AG04450 (cell line): Measurements from ENCODE around the gene DPEP1. TPM values are rescaled to one million over a fixed set of nuclear protein-coding genes. Genes with fewer than 3 reads are reported as not detected.

ENCODE experiments used
- CTCF ChIA-PET: fragments of 300-600, 350-600 bp; formaldehyde crosslinking; extraction: SDS; loops from one replicate; lab custom pipeline; 2022; ENCODE audit warnings: antibody characterized with exemption, inconsistent platforms; lab: Charles Lee
- POLR2A ChIA-PET: fragments of 350-600 bp; formaldehyde crosslinking; extraction: SDS; loops from one replicate; lab custom pipeline; 2021; ENCODE audit warnings: antibody characterized with exemption, inconsistent platforms; lab: Yijun Ruan, JAX
- DNase-seq: peaks from one replicate; pipeline ENCODE4 v3.0.0-alpha.2; 2011; ENCODE audit warnings: low read depth, low spot score
- H3K27ac ChIP-seq: one replicate; pipeline ENCODE4 v1.5.1; 2012; ENCODE audit warnings: low read depth, low read length, control low read depth
- H3K27me3 ChIP-seq: one replicate; pipeline ENCODE4 v1.6.0; 2012; ENCODE audit warnings: low read length; ENCODE audit not compliant: control insufficient read depth, insufficient read depth
- H3K4me3 ChIP-seq: 2 replicates; pipeline ENCODE4 v1.5.1; 2011; ENCODE audit warnings: mild to moderate bottlenecking, low read depth, low read length, control low read depth
- H3K9me3 ChIP-seq: 2 replicates; pipeline ENCODE4 v1.5.1; 2012; ENCODE audit warnings: low read length; ENCODE audit not compliant: control insufficient read depth, insufficient read depth
- CTCF ChIP-seq: IDR thresholded peaks from 2 replicates; pipeline ENCODE4 v1.5.1; 2011; ENCODE audit warnings: low read depth, low read length, control low read depth, inconsistent platforms
- polyA plus RNA-seq: library from polyadenylated mRNA; depleted of rRNA; stranded (reverse); fragments of >200 nt; gene quantifications from 2 replicates; pipeline ENCODE4 v1.2.3, GENCODE V29; 2011

Gene DPEP1
- polyA plus RNA-seq, 1 experiment: not detected

- no peak overlapping the region for H3K27ac ChIP-seq
- H3K9me3 ChIP-seq: no peaks in the 10 kb centered on the region; the same call in 1 of the 2 replicates
- H3K27me3 ChIP-seq: no peaks in the 10 kb centered on the region
- CTCF ChIA-PET: interaction anchor here (1.3 to 2.1 kb wide), 3 partner anchors 12 to 78 kb away, joined by 4 to 13 read pairs (median 7); no protein-coding TSS in a partner anchor
- POLR2A ChIA-PET: interaction anchor here (1.7 kb wide), 1 partner anchor 78 kb away, joined by 6 read pairs; no protein-coding TSS in a partner anchor
- no peak for TF ChIP-seq CTCF
- no peak overlapping the region for H3K4me3 ChIP-seq
- no peak for DNase-seq
Observed at GRCh38 chr16:89642574-89642973, 29.1 kb downstream of the DPEP1 start.

- DNase-seq: no peak
- ChIA-PET CTCF (no interaction called here), POLR2A (no interaction called here)
- Histone ChIP-seq H3K27me3 (no peaks in the 10 kb centered on the region), H3K9me3 (no peaks in the 10 kb centered on the region; the same call in 1 of the 2 replicates), H3K4me3 (no peak overlapping the region), H3K27ac (no peak overlapping the region)
- no peak for TF ChIP-seq CTCF
Observed at GRCh38 chr16:89643769-89644300, 30.4 kb downstream of the DPEP1 start.

- Histone ChIP-seq H3K4me3 (no peak overlapping the region), H3K27me3 (no peaks in the 10 kb centered on the region), H3K27ac (no peak overlapping the region), H3K9me3 (no peaks in the 10 kb centered on the region; the same call in 1 of the 2 replicates)
- CTCF ChIA-PET: no interaction called here
- DNase-seq: no peak
- no peak for TF ChIP-seq CTCF
- POLR2A ChIA-PET: no interaction called here
Observed at GRCh38 chr16:89645122-89645521, 31.7 kb downstream of the DPEP1 start.

GRCh38 chr16:89646270-89646669, 32.8 kb downstream of the DPEP1 start:
- Histone ChIP-seq H3K27me3 (no peaks in the 10 kb centered on the region), H3K4me3 (no peak overlapping the region), H3K27ac (no peak overlapping the region), H3K9me3 (no peaks in the 10 kb centered on the region; the same call in 1 of the 2 replicates)
- no peak for TF ChIP-seq CTCF
- ChIA-PET POLR2A (interaction anchor here (0.6 kb wide), 1 partner anchor 77 kb away, joined by 4 read pairs; no protein-coding TSS in a partner anchor), CTCF (no interaction called here)
- no peak for DNase-seq

- no peaks in the 10 kb centered on the region; the same call in 1 of the 2 replicates for H3K9me3 ChIP-seq
- ChIA-PET POLR2A (interaction anchor here (0.6 kb wide), 1 partner anchor 78 kb away, joined by 4 read pairs; no protein-coding TSS in a partner anchor), CTCF (no interaction called here)
- no peak for TF ChIP-seq CTCF
- DNase-seq: no peak
- H3K4me3 ChIP-seq: no peak overlapping the region
- no peaks in the 10 kb centered on the region for H3K27me3 ChIP-seq
- H3K27ac ChIP-seq: no peak overlapping the region
Observed at GRCh38 chr16:89646906-89647305, 33.5 kb downstream of the DPEP1 start.
